Gastroesophageal sphincter (tissue), 4 donors: ENCODE results near the gene ELL2. TPM values are rescaled to one million over a fixed set of nuclear protein-coding genes. Genes with fewer than 3 reads are reported as not detected.
A peak's percentile ranks its signal among the peaks of the same experiment; 100 is the strongest.

ENCODE experiments used
- ATAC-seq: fragments of 150-250 bp; one replicate; pipeline ENCODE4 v1.9.1; 2016; ENCODE audit warnings: mild to moderate bottlenecking, moderate library complexity
- H3K27ac ChIP-seq, 4 donors: fragments of 200-600 bp; sonication (generic) in 3 of 4; 1 replicate in 3 of 4; 2 replicates in 1 of 4; pipeline ENCODE4 v1.5.1; 2016 to 2019
- H3K27me3 ChIP-seq: fragments of 200-600 bp; sonication (generic); one replicate; pipeline ENCODE4 v1.5.1; 2019
- H3K36me3 ChIP-seq, 2 donors: fragments of 200-600 bp; sonication (generic); one replicate each; pipeline ENCODE4 v1.5.1; 2019; ENCODE audit warnings: control low read depth in 1 of 2
- H3K4me1 ChIP-seq, 3 donors: fragments of 200-600 bp; sonication (generic); 1 replicate in 2 of 3; 2 replicates in 1 of 3; pipeline ENCODE4 v1.5.1; 2016 to 2019; ENCODE audit warnings: control low read depth in 2 of 3
- H3K4me3 ChIP-seq, 2 donors: fragments of 200-600 bp; sonication (generic); one replicate each; pipeline ENCODE4 v1.5.1; 2019; ENCODE audit warnings: mild to moderate bottlenecking in 1 of 2, moderate library complexity in 1 of 2
- H3K9me3 ChIP-seq, 3 donors: fragments of 200-600 bp; sonication (generic); one replicate each; pipeline ENCODE4 v1.5.1; 2017 to 2019; ENCODE audit warnings: control low read depth in 2 of 3
- EP300 ChIP-seq: sonication (generic); formaldehyde crosslinking; IDR thresholded peaks from one replicate; pipeline ENCODE4 v1.6.1; 2017; ENCODE audit warnings: antibody characterized with exemption, mild to moderate bottlenecking
- POLR2A ChIP-seq, 2 donors: fragments of 450-650 bp; IDR thresholded peaks; one replicate each; pipeline ENCODE4 v1.6.1; 2017; ENCODE audit warnings: antibody characterized with exemption in 2 of 2, mild to moderate bottlenecking in 2 of 2, moderate library complexity in 1 of 2
- POLR2AphosphoS5 ChIP-seq: sonication (generic); formaldehyde crosslinking; IDR thresholded peaks from one replicate; pipeline ENCODE4 v1.6.1; 2017; ENCODE audit warnings: antibody characterized with exemption
- WGBS, 2 donors: methylation state at CpG; one replicate each; pipeline ENCODE4 v1.1.5; 2018; ENCODE audit warnings: low coverage in 1 of 2; 5-methylcytosine and 5-hydroxymethylcytosine counted together
- total RNA-seq, 4 donors: library from RNA; depleted of rRNA; stranded (reverse); fragments of >200 nt; gene quantifications; one replicate each; pipeline ENCODE4 v1.1.0, GENCODE V29; 2016
- TF ChIP-seq, protein P1 (sequence below), 4 experiments: fragments of 200-600 bp in 2 of 4; fragments of 450-650 bp in 2 of 4; sonication (generic) in 1 of 4; IDR thresholded peaks; one replicate each; pipeline ENCODE4 v1.5.1; 2017 to 2019; ENCODE audit warnings: antibody characterized with exemption in 4 of 4, mild to moderate bottlenecking in 2 of 4, moderate library complexity in 2 of 4

Gene ELL2
- total RNA-seq, 4 donors from 2014 or later = 38.4 to 117 (median 59.3) TPM

- ATAC-seq = no peak
- TF ChIP-seq EP300 = no peak
- no peak for TF ChIP-seq POLR2A (IDR thresholded peaks at IDR 0.05)
- TF ChIP-seq, protein P1, sequence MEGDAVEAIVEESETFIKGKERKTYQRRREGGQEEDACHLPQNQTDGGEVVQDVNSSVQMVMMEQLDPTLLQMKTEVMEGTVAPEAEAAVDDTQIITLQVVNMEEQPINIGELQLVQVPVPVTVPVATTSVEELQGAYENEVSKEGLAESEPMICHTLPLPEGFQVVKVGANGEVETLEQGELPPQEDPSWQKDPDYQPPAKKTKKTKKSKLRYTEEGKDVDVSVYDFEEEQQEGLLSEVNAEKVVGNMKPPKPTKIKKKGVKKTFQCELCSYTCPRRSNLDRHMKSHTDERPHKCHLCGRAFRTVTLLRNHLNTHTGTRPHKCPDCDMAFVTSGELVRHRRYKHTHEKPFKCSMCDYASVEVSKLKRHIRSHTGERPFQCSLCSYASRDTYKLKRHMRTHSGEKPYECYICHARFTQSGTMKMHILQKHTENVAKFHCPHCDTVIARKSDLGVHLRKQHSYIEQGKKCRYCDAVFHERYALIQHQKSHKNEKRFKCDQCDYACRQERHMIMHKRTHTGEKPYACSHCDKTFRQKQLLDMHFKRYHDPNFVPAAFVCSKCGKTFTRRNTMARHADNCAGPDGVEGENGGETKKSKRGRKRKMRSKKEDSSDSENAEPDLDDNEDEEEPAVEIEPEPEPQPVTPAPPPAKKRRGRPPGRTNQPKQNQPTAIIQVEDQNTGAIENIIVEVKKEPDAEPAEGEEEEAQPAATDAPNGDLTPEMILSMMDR (IDR thresholded peaks at IDR 0.05) = no peak
- TF ChIP-seq POLR2AphosphoS5 = no peak
- Histone ChIP-seq H3K36me3 (no peaks in the 10 kb centered on the region), H3K4me3 (peak overlapping the region in 1 of 2 donors; percentile 95), H3K9me3 (no peaks in the 10 kb centered on the region), H3K4me1 (peaks cover 14 to 76% (median 16%) of the 10 kb centered on the region in 3 donors), H3K27me3 (no peaks in the 10 kb centered on the region), H3K27ac (peak overlapping the region in 2 of 4 donors; percentile 99)
- WGBS, 2 donors = 91 to 93% methylated on average over 2 to 3 of the region's 3 CpGs
Measured at GRCh38 chr5:95957561-95958203, 4.0 kb downstream of the ELL2 start.

- no peaks in the 10 kb centered on the region for H3K9me3 ChIP-seq
- ATAC-seq = no peak
- no peak for TF ChIP-seq EP300
- H3K4me3 ChIP-seq = no peak overlapping the region
- no peaks in the 10 kb centered on the region for H3K27me3 ChIP-seq
- H3K36me3 ChIP-seq = no peaks in the 10 kb centered on the region
- H3K4me1 ChIP-seq = peaks cover 14 to 69% (median 16%) of the 10 kb centered on the region in 3 donors
- peak overlapping the region in 2 of 4 donors; percentile 62 to 99 for H3K27ac ChIP-seq
Measured at GRCh38 chr5:95956900-95957293, 4.8 kb downstream of the ELL2 start.

- peaks cover 14 to 68% (median 16%) of the 10 kb centered on the region in 3 donors for H3K4me1 ChIP-seq
- TF ChIP-seq, protein P1 (IDR thresholded peaks at IDR 0.05) = no peak
- TF ChIP-seq POLR2A (IDR thresholded peaks at IDR 0.05) = no peak
- peak; percentile 22 for TF ChIP-seq POLR2AphosphoS5
- no peaks in the 10 kb centered on the region for H3K36me3 ChIP-seq
- ATAC-seq = no peak
- H3K27me3 ChIP-seq = no peaks in the 10 kb centered on the region
- peak overlapping the region; percentile 52 to 99 (median 58) for H3K27ac ChIP-seq
- no peak overlapping the region for H3K4me3 ChIP-seq
- H3K9me3 ChIP-seq = no peaks in the 10 kb centered on the region
- WGBS, 2 donors = 17 to 19% methylated on average over 2 of the region's 2 CpGs
Measured at GRCh38 chr5:95956021-95956899, 5.4 kb downstream of the ELL2 start.

DNA sequence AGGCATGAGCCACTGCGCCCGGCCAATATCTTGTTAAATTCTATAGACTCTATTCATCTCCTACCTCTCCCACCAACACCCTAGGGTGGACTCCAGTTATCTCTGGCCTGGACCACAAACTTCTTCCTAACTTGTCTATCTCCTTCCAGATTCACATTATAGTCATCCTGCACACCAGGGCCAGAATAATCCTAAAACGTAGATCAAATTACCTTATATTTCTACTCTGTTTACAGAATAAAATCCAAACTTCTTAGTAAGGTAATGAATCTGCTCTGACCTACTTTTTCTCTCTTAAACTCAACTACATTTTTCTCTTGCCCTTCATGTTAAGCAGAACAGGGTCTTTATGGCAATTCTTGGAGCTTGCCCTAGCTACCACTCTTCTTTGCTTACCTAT, 6.9 kb downstream of the ELL2 start:
- Histone ChIP-seq H3K36me3 (no peaks in the 10 kb centered on the region), H3K4me3 (no peak overlapping the region), H3K27ac (peak overlapping the region in 2 of 4 donors; percentile 62 to 99), H3K9me3 (no peaks in the 10 kb centered on the region), H3K4me1 (peaks cover 16 to 75% (median 17%) of the 10 kb centered on the region in 3 donors), H3K27me3 (no peaks in the 10 kb centered on the region)
- TF ChIP-seq, protein P1 (IDR thresholded peaks at IDR 0.05) = no peak
- TF ChIP-seq EP300 (no peak), POLR2AphosphoS5 (no peak), POLR2A (IDR thresholded peaks at IDR 0.05) (no peak)
- 33 to 81% methylated on average over 1 to 3 of the region's 3 CpGs for WGBS, 2 donors
- ATAC-seq = no peak

GRCh38 chr5:95953021-95953702, 8.5 kb downstream of the ELL2 start:
- H3K4me3 ChIP-seq = no peak overlapping the region
- no peaks in the 10 kb centered on the region for H3K9me3 ChIP-seq
- H3K27ac ChIP-seq = no peak overlapping the region
- no peaks in the 10 kb centered on the region for H3K27me3 ChIP-seq
- 68 to 84% methylated on average over 5 of the region's 5 CpGs for WGBS, 2 donors
- peaks cover 13 to 75% (median 21%) of the 10 kb centered on the region in 3 donors for H3K4me1 ChIP-seq
- ATAC-seq = no peak
- no peak for TF ChIP-seq POLR2AphosphoS5
- TF ChIP-seq, protein P1 (IDR thresholded peaks at IDR 0.05) = no peak
- no peak for TF ChIP-seq EP300
- TF ChIP-seq POLR2A (IDR thresholded peaks at IDR 0.05) = no peak
- no peaks in the 10 kb centered on the region for H3K36me3 ChIP-seq
